Fibroblast of skin of left biceps (primary cell): ENCODE data around the gene TRPM2.

ENCODE experiments used
- DNase-seq, 2 experiments: peaks; one replicate each; pipeline ENCODE4 v3.0.0-alpha.2; 2013; ENCODE audit warnings: low read depth in 2 of 2

TRPM2 gene

DNA sequence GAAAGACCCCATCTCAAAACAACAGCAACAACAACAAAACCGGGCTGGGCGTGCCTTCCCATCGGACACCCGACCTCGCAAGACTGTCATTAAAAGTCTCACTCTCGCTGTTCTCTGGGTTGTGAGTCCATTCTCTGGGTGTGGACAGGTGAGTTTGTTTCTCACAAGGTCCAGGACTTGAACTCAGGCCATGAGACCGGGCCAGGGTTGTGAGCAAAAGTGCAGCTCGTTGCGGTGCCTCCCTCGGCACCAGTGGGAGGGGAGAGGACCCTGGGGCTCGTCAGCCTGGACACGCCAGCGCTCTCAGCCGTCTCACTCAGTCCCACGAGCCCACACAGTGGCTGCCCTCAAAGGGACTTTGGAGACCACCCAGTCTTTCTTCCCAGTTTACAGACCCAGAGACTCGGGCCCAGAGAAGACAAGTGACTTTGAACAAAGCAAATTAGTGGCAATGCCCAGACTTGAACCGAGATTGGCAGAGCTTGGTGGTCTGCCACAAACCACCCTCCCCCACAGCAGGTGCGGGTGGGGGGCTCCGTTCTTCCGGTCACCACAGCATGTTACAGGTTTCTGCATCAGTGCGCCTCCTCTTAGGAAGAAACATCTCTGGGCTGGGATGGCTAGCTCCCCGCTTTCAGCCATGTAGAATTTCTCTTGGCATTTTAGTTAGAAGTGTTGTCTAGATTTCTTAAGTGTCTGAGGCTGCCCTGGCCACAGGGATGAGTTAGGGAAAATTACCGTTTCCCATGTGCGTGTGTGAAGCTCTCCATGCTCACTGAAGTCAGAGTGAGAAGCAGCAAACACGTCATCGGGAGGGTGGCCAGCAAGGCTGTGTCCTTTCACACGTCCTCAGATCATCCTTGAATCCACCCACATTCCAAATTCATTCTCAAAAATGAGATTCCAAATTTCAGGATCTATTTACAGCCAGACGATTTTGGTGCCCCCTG, 130.1 kb downstream of the TRPM2 start:
- DNase-seq, result no peak

DNA sequence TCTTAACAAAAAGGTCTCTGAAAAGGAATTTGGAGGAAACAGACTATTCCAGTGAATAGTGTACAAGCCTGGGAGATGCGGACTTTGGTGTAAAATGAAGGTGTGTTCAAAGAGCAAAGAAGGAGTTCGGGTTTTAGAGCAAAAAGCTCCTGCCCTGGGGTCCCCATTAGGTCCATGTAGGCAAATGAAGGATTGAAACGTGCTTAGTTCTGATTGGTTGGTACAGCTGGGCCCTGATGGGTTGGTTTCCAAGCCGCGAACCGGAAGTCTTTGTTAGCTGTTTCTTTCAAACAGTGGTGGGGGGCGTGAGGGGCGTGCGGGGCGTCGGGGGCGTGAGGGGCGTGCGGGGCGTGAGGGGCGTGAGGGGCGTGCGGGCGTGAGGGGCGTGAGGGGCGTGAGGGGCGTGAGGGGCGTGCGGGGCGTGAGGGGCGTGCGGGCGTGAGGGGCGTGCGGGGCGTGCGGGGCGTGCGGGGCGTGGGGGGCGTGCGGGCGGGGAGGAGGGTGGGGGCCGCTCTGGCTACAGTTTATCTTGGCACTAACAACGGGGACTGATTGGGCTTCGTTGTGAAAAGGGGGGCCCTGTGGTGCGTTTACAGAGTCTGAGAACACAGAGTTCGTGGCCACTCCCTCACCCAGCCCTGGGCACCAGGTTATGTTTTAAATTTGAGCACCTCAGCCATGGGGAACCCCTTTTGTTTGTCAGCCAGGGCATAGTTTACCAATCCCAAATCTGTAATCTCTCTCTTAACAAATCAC, 131.3 kb downstream of the TRPM2 start:
- DNase-seq, result no peak

DNA sequence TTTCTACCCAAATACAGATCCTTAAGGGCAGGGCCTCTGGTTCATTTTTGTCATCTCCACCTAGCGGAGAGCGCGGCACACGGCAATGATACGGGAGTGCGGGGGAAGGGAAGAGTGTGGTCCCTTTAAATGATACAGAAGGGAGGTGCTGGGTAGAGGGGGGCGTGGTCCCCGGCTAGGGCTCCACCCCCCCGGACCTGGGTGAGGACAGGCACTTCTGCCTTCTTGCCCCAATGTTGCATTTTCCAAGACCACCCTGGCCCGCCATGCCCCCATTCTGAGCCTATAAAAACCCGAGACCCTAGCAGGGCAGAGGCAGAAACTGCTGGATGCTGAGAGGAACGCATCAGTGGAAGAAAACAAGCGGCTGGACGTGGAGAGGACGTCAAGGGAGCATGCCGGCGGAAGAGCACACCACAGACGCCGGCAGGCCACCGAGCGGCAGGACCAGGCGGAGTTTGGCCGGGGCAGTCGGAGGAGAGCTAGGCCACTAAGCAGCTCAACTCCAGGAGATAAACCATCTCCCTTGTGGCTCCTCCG, 131.9 kb downstream of the TRPM2 start:
- no peak for DNase-seq

DNA sequence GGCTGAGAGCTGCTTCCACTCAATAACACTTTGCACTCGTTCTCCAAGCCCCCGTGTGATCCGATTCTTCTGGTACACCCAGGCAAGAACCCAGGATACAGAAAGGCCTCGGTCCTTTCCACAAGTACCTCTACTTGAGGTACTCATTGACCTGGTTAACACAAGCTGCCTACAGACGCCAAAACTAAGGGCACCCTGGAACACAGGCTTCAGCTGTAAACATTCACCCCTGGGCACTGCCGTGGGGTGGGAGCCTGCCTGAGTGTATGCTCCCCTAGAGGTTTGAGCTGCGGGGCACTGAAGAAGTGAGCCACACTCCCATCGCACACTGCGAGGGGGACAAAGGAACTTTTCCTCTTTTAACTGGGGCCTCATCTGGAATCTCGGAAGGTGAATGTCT, 132.4 kb downstream of the TRPM2 start:
- DNase-seq, result no peak

DNA sequence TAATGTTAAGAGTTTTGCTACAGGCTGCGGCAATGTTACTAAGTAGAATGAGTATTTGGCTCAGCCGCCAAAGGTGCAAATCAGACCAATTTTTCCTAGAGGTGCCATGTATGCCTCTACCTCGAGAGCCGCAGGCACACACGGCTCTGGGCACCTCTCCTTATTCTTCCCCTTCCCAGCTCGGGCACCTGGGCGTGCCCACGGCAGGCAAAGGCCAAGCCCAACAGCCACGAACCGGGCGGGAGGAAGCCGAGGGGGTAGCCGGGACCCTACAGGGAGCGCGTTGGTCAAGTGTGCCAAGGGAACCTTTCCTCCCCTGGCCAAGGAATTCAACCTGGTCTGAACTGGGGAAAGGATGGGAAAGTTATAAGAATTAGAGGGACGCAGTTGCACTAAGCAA, 132.9 kb downstream of the TRPM2 start:
- no peak for DNase-seq

DNA sequence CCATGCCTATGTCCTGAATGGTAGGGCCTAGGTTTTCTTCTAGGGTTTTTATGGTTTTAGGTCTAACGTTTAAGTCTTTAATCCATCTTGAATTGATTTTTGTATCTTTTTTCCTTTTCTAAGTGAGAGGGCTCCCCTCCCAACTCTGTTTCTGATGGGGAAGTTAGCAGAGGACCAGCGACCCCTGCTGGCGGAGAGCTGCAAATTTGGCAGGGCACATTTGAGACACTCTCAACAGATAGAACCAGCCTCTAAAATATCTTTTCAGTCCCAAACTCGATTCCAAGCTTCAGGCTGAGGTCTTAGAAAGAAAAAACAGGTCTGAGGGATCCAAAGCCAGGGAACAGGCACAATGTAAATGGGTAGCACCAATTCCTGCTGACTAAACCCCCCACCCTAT, 134.4 kb downstream of the TRPM2 start:
- DNase-seq, result no peak

DNA sequence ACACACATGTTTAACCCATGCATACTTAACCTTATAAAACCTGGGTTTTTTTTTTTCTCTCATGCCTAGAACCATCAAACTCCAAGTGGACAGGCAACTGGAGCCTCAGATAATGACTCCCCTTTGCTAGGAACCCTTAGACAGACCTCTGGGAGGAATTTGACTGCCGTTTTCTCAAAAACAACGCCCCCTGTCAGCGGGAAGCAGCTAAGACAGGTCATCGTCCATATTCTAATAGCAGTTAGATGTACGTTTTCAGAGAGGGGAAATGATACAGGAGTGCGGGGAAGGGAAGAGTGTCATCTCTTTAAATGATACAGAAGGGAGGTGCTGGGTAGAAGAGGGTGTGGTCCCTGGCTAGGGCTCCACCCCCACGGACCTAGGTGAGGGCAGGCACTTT, 136.5 kb downstream of the TRPM2 start:
- no peak for DNase-seq

DNA sequence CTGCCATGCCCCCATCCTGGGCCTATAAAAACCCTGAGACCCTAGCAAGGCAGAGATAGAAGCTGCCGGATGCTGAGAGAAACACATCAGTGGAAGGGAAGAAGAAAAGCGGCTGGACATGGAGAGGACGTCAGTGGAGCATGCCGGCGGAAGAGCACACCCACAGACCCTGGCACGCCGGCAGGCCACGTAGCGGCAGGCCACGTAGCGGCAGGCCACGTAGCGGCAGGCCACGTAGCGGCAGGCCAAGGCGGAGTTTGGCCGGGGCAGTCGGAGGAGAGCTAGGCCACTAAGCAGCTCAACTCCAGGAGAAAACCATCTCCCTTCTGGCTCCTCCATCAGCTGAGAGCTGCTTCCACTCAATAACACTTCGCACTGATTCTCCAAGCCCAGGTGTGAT, 137.0 kb downstream of the TRPM2 start:
- DNase-seq, result no peak

DNA sequence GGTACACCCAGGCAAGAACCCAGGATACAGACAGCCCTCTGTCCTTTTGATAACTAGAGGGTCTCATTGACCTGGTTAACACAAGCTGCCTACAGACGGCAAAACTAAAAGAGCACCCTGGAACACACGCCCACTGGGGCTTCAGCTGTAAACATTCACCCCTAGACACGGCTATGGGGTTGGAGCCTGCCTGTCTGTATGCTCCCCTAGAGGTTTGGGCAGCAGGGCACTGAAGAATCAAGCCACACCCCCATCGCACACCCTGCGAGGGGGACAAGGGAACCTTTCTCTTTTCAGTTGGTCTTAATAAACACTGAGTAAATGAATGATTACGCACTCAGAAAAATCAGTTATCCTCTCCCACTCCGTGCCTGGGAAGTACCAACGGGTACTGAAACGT, 137.4 kb downstream of the TRPM2 start:
- no peak for DNase-seq
